ENCODE data around the gene CXCL10.
"Not testable (repeated sequence)": the region's sequence is repeated elsewhere in the genome, so short reads cannot be mapped to it uniquely, and the experiment has no call there.

CXCL10 gene

GRCh38 chr4:76023389-76023788 lies at the start of gene CXCL10:
TSS of gene CXCL10 (minus strand) at chr4:76023497. CDS start at chr4:76023431, 66 bp downstream.
- peak; percentile 69 for DNase-seq

- no peak for DNase-seq
Measured at GRCh38 chr4:76072760-76073159, 49.5 kb upstream of the CXCL10 start.

- DNase-seq: peak; percentile 86
Measured at GRCh38 chr4:76067652-76068286, 44.5 kb upstream of the CXCL10 start.

GRCh38 chr4:76066546-76066945 lies 43.2 kb upstream of the CXCL10 start:
- no peak for DNase-seq

GRCh38 chr4:76061982-76062381 lies 38.7 kb upstream of the CXCL10 start:
- no peak for DNase-seq

GRCh38 chr4:76061421-76061820 lies 38.1 kb upstream of the CXCL10 start:
- DNase-seq: no peak

GRCh38 chr4:76060506-76060905 lies 37.2 kb upstream of the CXCL10 start:
- DNase-seq: no peak

- peak; percentile 85 for DNase-seq
Measured at GRCh38 chr4:76059750-76060149, 36.5 kb upstream of the CXCL10 start.

GRCh38 chr4:76058888-76059426 lies 35.7 kb upstream of the CXCL10 start:
- DNase-seq: peak; percentile 78

GRCh38 chr4:76058302-76058701 lies 35.0 kb upstream of the CXCL10 start:
- DNase-seq: peak; percentile 90

- DNase-seq: no peak
Measured at GRCh38 chr4:76055421-76055820, 32.1 kb upstream of the CXCL10 start.

GRCh38 chr4:76055016-76055415 lies 31.7 kb upstream of the CXCL10 start:
- peak; percentile 91 for DNase-seq

- no peak for DNase-seq
Measured at GRCh38 chr4:76053730-76054129, 30.4 kb upstream of the CXCL10 start.

GRCh38 chr4:76050560-76051050 lies 27.3 kb upstream of the CXCL10 start:
- DNase-seq: not testable (repeated sequence)

GRCh38 chr4:76049860-76050416 lies 26.6 kb upstream of the CXCL10 start:
- DNase-seq: not testable (repeated sequence)

- not testable (repeated sequence) for DNase-seq
Measured at GRCh38 chr4:76044686-76045085, 21.4 kb upstream of the CXCL10 start.

GRCh38 chr4:76043306-76043705 lies 20.0 kb upstream of the CXCL10 start:
- not testable (repeated sequence) for DNase-seq

GRCh38 chr4:76042241-76042998 lies 19.1 kb upstream of the CXCL10 start:
- DNase-seq: peak; percentile 69

- DNase-seq: no peak
Measured at GRCh38 chr4:76036855-76037254, 13.6 kb upstream of the CXCL10 start.

- no peak for DNase-seq
Measured at GRCh38 chr4:76035799-76036380, 12.6 kb upstream of the CXCL10 start, which contains the start of gene CXCL11. TSS of gene CXCL11 (minus strand) at chr4:76036070. CDS start at chr4:76035987, 83 bp downstream.

- DNase-seq: peak; percentile 31
Measured at GRCh38 chr4:76035141-76035540, 11.8 kb upstream of the CXCL10 start.

- DNase-seq: no peak
Measured at GRCh38 chr4:76029300-76029699, 6.0 kb upstream of the CXCL10 start.

- peak; percentile 30 for DNase-seq
Measured at GRCh38 chr4:76028350-76028765, 5.1 kb upstream of the CXCL10 start.

Data from activated CD4-positive, alpha-beta T cell treated with anti-CD3 and anti-CD28 coated beads, Interleukin-10, Interleukin-2, amounts not matched to agents 100 ng/mL and 50 ng/mL, durations not matched to agents 16 hours and 8 hours (primary cell).